ENCODE data around the gene KCNJ16. TPM values are rescaled to one million over a fixed set of nuclear protein-coding genes. Genes with fewer than 3 reads are reported as not detected.

The KCNJ16 gene
- total and polyA plus RNA-seq, 2 donors (not counting 1 experiment from before 2014, with no cell fraction given) = not detected

DNA sequence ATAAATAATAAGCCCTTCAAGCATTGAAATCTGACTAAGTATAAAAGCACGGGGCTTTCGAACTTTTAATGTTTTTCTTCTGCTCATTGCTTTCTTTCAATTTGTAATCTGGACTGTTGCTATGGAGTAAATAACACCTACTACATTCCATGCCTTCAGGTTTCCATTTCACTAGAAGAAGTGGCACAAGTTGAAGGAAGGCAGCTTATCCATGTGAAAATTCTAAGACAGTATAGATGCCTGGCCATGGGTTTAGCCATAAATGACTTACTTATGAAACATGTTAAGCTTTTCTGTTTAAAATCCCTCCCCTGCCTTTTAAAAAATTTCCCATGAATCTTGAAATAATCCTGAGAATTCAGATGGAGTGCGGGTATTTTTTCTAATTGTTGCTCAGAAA, 30.6 kb downstream of the KCNJ16 start:
- Histone ChIP-seq H3K27me3 (ENCODE audit: control insufficient read depth, insufficient read depth, low read length) (no peaks in the 10 kb centered on the region), H3K4me2 (ENCODE audit: extremely low read depth, insufficient read depth, low read length) (no peak overlapping the region), H3K79me2 (ENCODE audit: control insufficient read depth, insufficient read depth, low read length) (no peaks in the 10 kb centered on the region), H3K27ac (ENCODE audit: insufficient read depth, low read length) (no peak overlapping the region), H3K4me3 (replicated peaks in 1 of 4; ENCODE audit: control extremely low read depth in 1 of 4, insufficient read depth in 1 of 4, low read depth in 3 of 4, low read length in 4 of 4) (no peak overlapping the region), H3K9ac (ENCODE audit: insufficient read depth, low read length) (no peak overlapping the region), H3K9me3 (ENCODE audit: control insufficient read depth, insufficient read depth, low read depth, low read length) (no peaks in the 10 kb centered on the region), H4K20me1 (ENCODE audit: control insufficient read depth, extremely low read depth, insufficient read depth, low read length) (no peaks in the 10 kb centered on the region), H3K4me1 (ENCODE audit: control insufficient read depth, extremely low read depth, insufficient read depth, low read length) (no peaks in the 10 kb centered on the region), H2AFZ (ENCODE audit: low read length) (no peak overlapping the region), H3K36me3 (ENCODE audit: control insufficient read depth, insufficient read depth, low read length) (no peaks in the 10 kb centered on the region)
- TF ChIP-seq EZH2 (IDR thresholded peaks at IDR 0.05; ENCODE audit: low read length, missing control alignments) = no peak
- no peak for TF ChIP-seq CTCF (conservative IDR thresholded peaks at IDR 0.05 in 1 of 2, IDR thresholded peaks at IDR 0.05 in 1 of 2; ENCODE audit: low read depth in 1 of 2, low read length in 2 of 2)
- peak in 1 of 2 donors; percentile 33 for DNase-seq (ENCODE audit: low read depth in 2 of 2)

GRCh38 chr17:70106551-70106950, 31.5 kb downstream of the KCNJ16 start:
- no peak for TF ChIP-seq CTCF (conservative IDR thresholded peaks at IDR 0.05 in 1 of 2, IDR thresholded peaks at IDR 0.05 in 1 of 2; ENCODE audit: low read depth in 1 of 2, low read length in 2 of 2)
- no peak for TF ChIP-seq EZH2 (IDR thresholded peaks at IDR 0.05; ENCODE audit: low read length, missing control alignments)
- no peak overlapping the region for H3K4me3 ChIP-seq (replicated peaks in 1 of 4; ENCODE audit: control extremely low read depth in 1 of 4, insufficient read depth in 1 of 4, low read depth in 3 of 4, low read length in 4 of 4)
- H3K36me3 ChIP-seq (ENCODE audit: control insufficient read depth, insufficient read depth, low read length) = no peaks in the 10 kb centered on the region
- no peaks in the 10 kb centered on the region for H3K4me1 ChIP-seq (ENCODE audit: control insufficient read depth, extremely low read depth, insufficient read depth, low read length)
- no peaks in the 10 kb centered on the region for H4K20me1 ChIP-seq (ENCODE audit: control insufficient read depth, extremely low read depth, insufficient read depth, low read length)
- H3K79me2 ChIP-seq (ENCODE audit: control insufficient read depth, insufficient read depth, low read length) = no peaks in the 10 kb centered on the region
- DNase-seq (ENCODE audit: low read depth in 2 of 2) = no peak
- H3K27ac ChIP-seq (ENCODE audit: insufficient read depth, low read length) = no peak overlapping the region
- no peak overlapping the region for H3K9ac ChIP-seq (ENCODE audit: insufficient read depth, low read length)
- H3K9me3 ChIP-seq (ENCODE audit: control insufficient read depth, insufficient read depth, low read depth, low read length) = no peaks in the 10 kb centered on the region
- H3K27me3 ChIP-seq (ENCODE audit: control insufficient read depth, insufficient read depth, low read length) = no peaks in the 10 kb centered on the region
- no peak overlapping the region for H3K4me2 ChIP-seq (ENCODE audit: extremely low read depth, insufficient read depth, low read length)
- H2AFZ ChIP-seq (ENCODE audit: low read length) = no peak overlapping the region

- Histone ChIP-seq H3K4me1 (ENCODE audit: control insufficient read depth, extremely low read depth, insufficient read depth, low read length) (no peaks in the 10 kb centered on the region), H4K20me1 (ENCODE audit: control insufficient read depth, extremely low read depth, insufficient read depth, low read length) (no peaks in the 10 kb centered on the region), H3K4me2 (ENCODE audit: extremely low read depth, insufficient read depth, low read length) (no peak overlapping the region), H3K4me3 (replicated peaks in 1 of 4; ENCODE audit: control extremely low read depth in 1 of 4, insufficient read depth in 1 of 4, low read depth in 3 of 4, low read length in 4 of 4) (no peak overlapping the region), H3K79me2 (ENCODE audit: control insufficient read depth, insufficient read depth, low read length) (no peaks in the 10 kb centered on the region), H2AFZ (ENCODE audit: low read length) (no peak overlapping the region), H3K9ac (ENCODE audit: insufficient read depth, low read length) (no peak overlapping the region), H3K27ac (ENCODE audit: insufficient read depth, low read length) (no peak overlapping the region), H3K9me3 (ENCODE audit: control insufficient read depth, insufficient read depth, low read depth, low read length) (no peaks in the 10 kb centered on the region), H3K27me3 (ENCODE audit: control insufficient read depth, insufficient read depth, low read length) (no peaks in the 10 kb centered on the region), H3K36me3 (ENCODE audit: control insufficient read depth, insufficient read depth, low read length) (no peaks in the 10 kb centered on the region)
- DNase-seq (ENCODE audit: low read depth in 2 of 2) = no peak
- TF ChIP-seq EZH2 (IDR thresholded peaks at IDR 0.05; ENCODE audit: low read length, missing control alignments) (no peak), CTCF (conservative IDR thresholded peaks at IDR 0.05 in 1 of 2, IDR thresholded peaks at IDR 0.05 in 1 of 2; ENCODE audit: low read depth in 1 of 2, low read length in 2 of 2) (no peak)
Observed at GRCh38 chr17:70107441-70107840, 32.4 kb downstream of the KCNJ16 start.
